Endothelial cell of umbilical vein (primary cell): ENCODE results near the gene PFKFB4.

ENCODE experiments used
- EZH2 ChIP-seq: IDR thresholded peaks from 2 replicates; pipeline ENCODE4 v1.6.1; 2012; ENCODE audit warnings: borderline replicate concordance, low read depth, mild to moderate bottlenecking, moderate library complexity, low read length, inconsistent platforms; ENCODE audit not compliant: severe bottlenecking
- FOS ChIP-seq: IDR thresholded peaks from 2 replicates; pipeline ENCODE4 v1.6.1; 2011; ENCODE audit warnings: mild to moderate bottlenecking, low read length, moderate library complexity, borderline replicate concordance; ENCODE audit not compliant: insufficient read depth
- JUN ChIP-seq: IDR thresholded peaks from 2 replicates; pipeline ENCODE4 v1.6.1; 2011; ENCODE audit warnings: borderline replicate concordance, low read depth; ENCODE audit not compliant: insufficient read length, insufficient read depth
- POLR2A ChIP-seq: IDR thresholded peaks from 2 replicates; pipeline ENCODE4 v1.6.1; 2012; ENCODE audit warnings: low read depth, mild to moderate bottlenecking, control low read depth, low read length
- POLR2AphosphoS5 ChIP-seq: IDR thresholded peaks from 2 replicates; pipeline ENCODE4 v1.6.1; 2012; ENCODE audit warnings: low read depth, mild to moderate bottlenecking, control low read depth, low read length, moderate library complexity; ENCODE audit not compliant: insufficient read depth
- TF ChIP-seq, protein P1 (sequence below), 2 donors: IDR thresholded peaks; 1 replicate in 1 of 2; 2 replicates in 1 of 2; pipeline ENCODE4 v1.5.1; 2011; ENCODE audit warnings: low read length in 2 of 2, mild to moderate bottlenecking in 2 of 2, moderate library complexity in 2 of 2, control low read depth in 1 of 2, inconsistent platforms in 1 of 2, low read depth in 1 of 2; ENCODE audit not compliant: insufficient read depth in 1 of 2; ENCODE audit errors: extremely low read depth in 1 of 2

DNA sequence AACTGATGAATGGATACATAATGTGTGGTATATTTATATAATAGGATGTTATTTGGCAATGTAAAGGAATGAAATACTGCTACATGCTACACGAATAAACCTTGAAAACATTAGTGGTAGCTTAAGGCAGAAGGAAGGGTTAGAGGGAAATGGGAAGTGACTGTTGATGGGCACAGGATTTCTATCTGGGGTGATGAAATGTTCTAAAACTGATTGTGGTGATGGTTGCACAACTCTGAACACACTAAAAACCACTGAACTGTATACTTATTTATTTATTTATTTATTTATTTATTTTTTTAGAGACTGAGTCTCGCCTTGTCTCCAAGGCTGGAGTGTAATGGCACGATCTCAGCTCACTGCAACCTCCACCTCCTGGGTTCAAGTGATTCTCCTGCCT lies 27.8 kb downstream of the PFKFB4 start:
- TF ChIP-seq FOS (no peak), POLR2A (no peak), POLR2AphosphoS5 (no peak), EZH2 (no peak), JUN (no peak)
- TF ChIP-seq, protein P1, sequence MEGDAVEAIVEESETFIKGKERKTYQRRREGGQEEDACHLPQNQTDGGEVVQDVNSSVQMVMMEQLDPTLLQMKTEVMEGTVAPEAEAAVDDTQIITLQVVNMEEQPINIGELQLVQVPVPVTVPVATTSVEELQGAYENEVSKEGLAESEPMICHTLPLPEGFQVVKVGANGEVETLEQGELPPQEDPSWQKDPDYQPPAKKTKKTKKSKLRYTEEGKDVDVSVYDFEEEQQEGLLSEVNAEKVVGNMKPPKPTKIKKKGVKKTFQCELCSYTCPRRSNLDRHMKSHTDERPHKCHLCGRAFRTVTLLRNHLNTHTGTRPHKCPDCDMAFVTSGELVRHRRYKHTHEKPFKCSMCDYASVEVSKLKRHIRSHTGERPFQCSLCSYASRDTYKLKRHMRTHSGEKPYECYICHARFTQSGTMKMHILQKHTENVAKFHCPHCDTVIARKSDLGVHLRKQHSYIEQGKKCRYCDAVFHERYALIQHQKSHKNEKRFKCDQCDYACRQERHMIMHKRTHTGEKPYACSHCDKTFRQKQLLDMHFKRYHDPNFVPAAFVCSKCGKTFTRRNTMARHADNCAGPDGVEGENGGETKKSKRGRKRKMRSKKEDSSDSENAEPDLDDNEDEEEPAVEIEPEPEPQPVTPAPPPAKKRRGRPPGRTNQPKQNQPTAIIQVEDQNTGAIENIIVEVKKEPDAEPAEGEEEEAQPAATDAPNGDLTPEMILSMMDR (IDR thresholded peaks at IDR 0.05; ENCODE audit: extremely low read depth in 1 of 2, insufficient read depth in 1 of 2, low read depth in 1 of 2, low read length in 2 of 2), result no peak
